NB4 (cell line): ENCODE results near the gene SLC25A40.
"Not testable (repeated sequence)": the region's sequence is repeated elsewhere in the genome, so short reads cannot be mapped to it uniquely, and the experiment has no call there.

Experiments
- DNase-seq: peaks from one replicate; pipeline ENCODE4 v3.0.0; 2010; ENCODE audit warnings: low read depth
- H3K4me3 ChIP-seq: one replicate; pipeline ENCODE4 v1.5.1; 2011; ENCODE audit warnings: mild to moderate bottlenecking, low read depth, low read length, moderate library complexity
- CTCF ChIP-seq: IDR thresholded peaks from one replicate; pipeline ENCODE4 v1.5.1; 2012; ENCODE audit warnings: low read depth, low read length
- MYC ChIP-seq: IDR thresholded peaks from 2 replicates; pipeline ENCODE4 v1.6.1; 2011; ENCODE audit warnings: low read depth, low read length
- POLR2A ChIP-seq: IDR thresholded peaks from 2 replicates; pipeline ENCODE4 v1.6.1; 2011; ENCODE audit warnings: mild to moderate bottlenecking; ENCODE audit not compliant: insufficient read length; ENCODE audit errors: extremely low read depth
- TF ChIP-seq, protein P1 (sequence below): IDR thresholded peaks from 2 replicates; pipeline ENCODE4 v1.6.1; 2011; ENCODE audit warnings: low read depth, low read length

The SLC25A40 gene

DNA sequence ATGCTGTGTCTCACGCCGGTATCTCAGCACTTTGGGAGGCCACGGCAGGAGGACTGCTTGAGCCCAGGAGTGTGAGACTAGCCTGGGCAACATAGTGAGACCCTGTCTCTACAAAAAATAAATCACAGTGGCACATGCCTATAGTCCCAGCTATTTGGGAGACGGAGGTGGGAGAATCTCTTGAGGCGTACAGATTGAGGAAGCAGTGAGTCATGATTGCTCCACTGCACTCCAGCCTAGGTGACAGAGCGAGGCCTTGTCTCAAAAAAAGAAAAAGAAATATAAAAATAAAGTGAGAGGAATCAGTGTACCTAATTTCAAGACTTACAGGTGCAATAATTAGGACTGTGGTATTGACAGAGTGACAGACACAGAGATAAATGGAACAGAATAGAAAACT lies 23.9 kb downstream of the SLC25A40 start:
- DNase-seq, result peak; percentile 34
- TF ChIP-seq, protein P1, sequence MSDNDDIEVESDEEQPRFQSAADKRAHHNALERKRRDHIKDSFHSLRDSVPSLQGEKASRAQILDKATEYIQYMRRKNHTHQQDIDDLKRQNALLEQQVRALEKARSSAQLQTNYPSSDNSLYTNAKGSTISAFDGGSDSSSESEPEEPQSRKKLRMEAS, result no peak
- TF ChIP-seq CTCF, result no peak
- no peak for TF ChIP-seq POLR2A
- no peak for TF ChIP-seq MYC
- H3K4me3 ChIP-seq, result no peak overlapping the region

DNA sequence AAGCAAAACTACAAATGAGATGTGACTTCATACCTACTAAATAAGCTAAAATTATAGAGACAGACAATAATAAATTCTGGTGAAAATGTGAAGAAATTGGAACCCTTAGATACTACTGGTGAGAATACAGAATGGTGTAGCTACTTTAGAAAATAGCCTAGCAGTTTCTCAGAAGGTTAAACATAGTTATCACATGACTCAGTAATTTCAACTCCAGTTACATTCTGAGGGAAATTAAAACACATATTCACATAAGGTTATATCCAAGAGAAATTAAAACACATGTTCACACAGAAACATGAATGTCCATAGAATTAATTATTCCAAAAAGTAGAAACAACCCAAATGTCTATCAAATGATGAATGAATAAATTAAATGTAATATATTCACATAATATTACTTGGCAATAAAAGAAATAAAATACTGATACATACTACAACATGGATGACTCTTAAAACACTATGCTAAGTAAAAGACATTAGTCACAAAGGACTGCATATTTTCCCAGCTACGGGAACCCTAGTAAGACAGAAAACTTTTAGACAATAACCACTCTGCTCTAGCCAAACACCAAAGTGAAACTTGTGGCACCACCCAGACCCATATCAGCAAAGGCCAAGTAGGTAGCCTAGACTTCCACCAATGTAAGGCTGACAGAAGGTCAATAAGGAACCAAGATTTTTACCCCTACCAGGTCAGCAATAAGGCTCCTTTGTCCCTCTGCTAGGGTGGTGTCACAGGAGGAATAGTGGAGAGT lies 25.1 kb downstream of the SLC25A40 start:
- DNase-seq, result no peak
- TF ChIP-seq, protein P1, result no peak
- TF ChIP-seq POLR2A (no peak), CTCF (no peak), MYC (no peak)
- H3K4me3 ChIP-seq, result no peak overlapping the region

DNA sequence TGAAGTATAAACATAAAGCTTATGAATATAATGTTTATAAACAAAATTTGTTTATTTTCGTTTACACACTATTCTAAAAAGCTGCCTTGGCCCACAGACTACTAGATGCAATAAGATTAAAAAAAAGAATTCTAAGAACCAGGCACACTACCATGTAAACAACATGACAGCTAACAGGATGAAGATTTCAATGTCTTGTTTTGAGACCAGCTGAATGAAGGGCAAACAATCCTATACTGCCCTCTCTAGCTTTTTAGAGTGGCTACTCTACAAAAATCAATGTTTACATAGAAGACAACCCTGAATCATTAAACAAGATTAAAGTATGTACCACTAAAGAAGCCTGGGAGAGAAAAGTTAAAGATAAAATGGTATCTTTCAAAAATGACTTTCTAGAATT lies 38.6 kb downstream of the SLC25A40 start:
- TF ChIP-seq POLR2A (no peak), CTCF (no peak), MYC (no peak)
- TF ChIP-seq, protein P1, result no peak
- no peak overlapping the region for H3K4me3 ChIP-seq
- no peak for DNase-seq

DNA sequence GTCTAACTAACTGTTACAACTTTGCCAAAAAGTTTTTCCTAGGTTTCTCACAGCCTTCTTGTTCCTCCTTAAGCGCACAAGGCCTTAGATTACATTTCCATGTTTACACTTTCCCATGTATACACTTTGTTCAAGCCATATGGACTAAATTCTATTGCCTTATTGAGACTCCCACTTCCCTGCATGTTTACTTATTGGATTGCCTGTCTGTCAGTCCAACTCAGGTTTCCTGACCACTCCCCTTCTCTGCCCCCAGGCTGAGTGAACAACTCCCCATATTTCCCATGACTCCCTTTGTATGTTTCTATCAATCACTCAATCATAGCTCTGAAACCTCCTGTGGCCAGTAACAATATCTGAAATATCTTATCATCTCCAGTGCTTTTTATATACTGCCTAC lies 43.0 kb downstream of the SLC25A40 start:
- no peak overlapping the region for H3K4me3 ChIP-seq
- TF ChIP-seq, protein P1, result no peak
- TF ChIP-seq POLR2A (no peak), MYC (no peak), CTCF (no peak)
- no peak for DNase-seq

GRCh38 chr7:87831097-87831496 lies 45.1 kb downstream of the SLC25A40 start:
- TF ChIP-seq, protein P1, result no peak
- TF ChIP-seq POLR2A (no peak), MYC (no peak), CTCF (no peak)
- no peak for DNase-seq
- H3K4me3 ChIP-seq, result no peak overlapping the region

GRCh38 chr7:87828383-87828782 lies 47.8 kb downstream of the SLC25A40 start:
- DNase-seq, H3K4me3 ChIP-seq: not testable (repeated sequence)

DNA sequence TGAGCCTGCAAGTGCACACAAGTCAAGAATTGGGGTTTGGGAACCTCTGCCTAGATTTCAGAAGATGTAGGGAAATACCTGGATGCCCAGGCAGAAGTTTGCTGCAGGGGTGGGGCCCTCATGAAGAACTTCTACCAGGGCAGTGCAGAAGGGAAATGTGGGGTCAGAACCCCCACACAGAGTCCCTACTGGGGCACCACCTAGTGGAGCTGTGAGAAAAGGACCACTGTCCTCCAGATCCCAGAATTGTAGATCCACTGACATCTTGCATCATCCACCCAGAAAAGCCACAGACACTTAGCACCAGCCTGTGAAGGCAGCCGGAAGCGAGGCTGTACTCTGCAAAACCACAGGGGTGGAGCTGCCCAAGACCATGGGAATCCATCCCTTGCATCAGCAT lies 50.8 kb downstream of the SLC25A40 start:
- not testable (repeated sequence) for H3K4me3 ChIP-seq
- DNase-seq, result peak; percentile 25

- H3K4me3 ChIP-seq, DNase-seq: not testable (repeated sequence)
Measured at GRCh38 chr7:87822056-87822455, 54.1 kb downstream of the SLC25A40 start.
